ENCODE measurements around the gene NDUFAF8. TPM values are rescaled to one million over a fixed set of nuclear protein-coding genes. Genes with fewer than 3 reads are reported as not detected.
A peak's percentile ranks its signal among the peaks of the same experiment; 100 is the strongest.

NDUFAF8 gene
- total RNA-seq, 2 experiments from 2014 or later, result 34.6 to 38.6 TPM

GRCh38 chr17:81234506-81234855 lies 4.6 kb upstream of the NDUFAF8 start:
- no peaks in the 10 kb centered on the region for H3K27me3 ChIP-seq (ENCODE audit: control insufficient read depth in 1 of 2, insufficient read depth in 2 of 2, low read length in 2 of 2)
- intact Hi-C loops (cut with DNase I, micrococcal nuclease), result no loop called here
- peaks cover 31% of the 10 kb centered on the region for H3K36me3 Mint-ChIP-seq (ENCODE audit: low read depth)
- TF ChIP-seq CTCF (IDR thresholded peaks at IDR 0.05), result no peak
- peaks cover 29% of the 10 kb centered on the region for H3K4me1 Mint-ChIP-seq (ENCODE audit: low read depth)
- no peaks in the 10 kb centered on the region for H3K9me3 ChIP-seq (ENCODE audit: control insufficient read depth in 1 of 2, insufficient read depth in 1 of 2, low read length in 2 of 2)
- H3K36me3 ChIP-seq (ENCODE audit: insufficient read depth, low read length), result peaks cover 47% of the 10 kb centered on the region
- ATAC-seq (ENCODE audit: poor library complexity) (no peak), DNase-seq (no peak)
- ChIA-PET CTCF (no interaction called here), POLR2A (no interaction called here)
- no peak overlapping the region for H3K27ac ChIP-seq (ENCODE audit: low read depth in 1 of 2, low read length in 2 of 2)
- H3K4me3 Mint-ChIP-seq, result peak overlapping the region; percentile 34
- H3K9me3 Mint-ChIP-seq, result no peaks in the 10 kb centered on the region
- H3K27me3 Mint-ChIP-seq, result no peaks in the 10 kb centered on the region
- no peak overlapping the region for H3K4me3 ChIP-seq (ENCODE audit: low read length)
- H3K27ac Mint-ChIP-seq, result no peak overlapping the region
- H3K4me1 ChIP-seq (ENCODE audit: insufficient read depth, low read length), result peaks cover 30% of the 10 kb centered on the region

GRCh38 chr17:81234940-81235821 lies 3.9 kb upstream of the NDUFAF8 start:
- ChIA-PET CTCF (no interaction called here), POLR2A (interaction anchor here (1.2 kb wide), 1 partner anchor 12 kb away, joined by 3 read pairs; no protein-coding TSS in a partner anchor)
- no peak for TF ChIP-seq CTCF (IDR thresholded peaks at IDR 0.05)
- Mint-ChIP-seq H3K27ac (no peak overlapping the region), H3K4me1 (ENCODE audit: low read depth) (peaks cover 33% of the 10 kb centered on the region), H3K27me3 (no peaks in the 10 kb centered on the region), H3K4me3 (peak overlapping the region; percentile 34), H3K36me3 (ENCODE audit: low read depth) (peaks cover 24% of the 10 kb centered on the region), H3K9me3 (no peaks in the 10 kb centered on the region)
- H3K27ac ChIP-seq (ENCODE audit: low read depth in 1 of 2, low read length in 2 of 2), result no peak overlapping the region
- intact Hi-C loops (cut with DNase I, micrococcal nuclease), result loop anchor here in 1 of 2 experiments (5.0 kb wide), 3 partner anchors 243 to 317 kb away; partner anchors contain the start of genes CHMP6 and FAAP100
- peaks cover 40% of the 10 kb centered on the region for H3K36me3 ChIP-seq (ENCODE audit: insufficient read depth, low read length)
- ATAC-seq (ENCODE audit: poor library complexity) (no peak), DNase-seq (no peak)
- peaks cover 37% of the 10 kb centered on the region for H3K4me1 ChIP-seq (ENCODE audit: insufficient read depth, low read length)
- no peak overlapping the region for H3K4me3 ChIP-seq (ENCODE audit: low read length)
- no peaks in the 10 kb centered on the region for H3K9me3 ChIP-seq (ENCODE audit: control insufficient read depth in 1 of 2, insufficient read depth in 1 of 2, low read length in 2 of 2)
- no peaks in the 10 kb centered on the region for H3K27me3 ChIP-seq (ENCODE audit: control insufficient read depth in 1 of 2, insufficient read depth in 2 of 2, low read length in 2 of 2)

- ChIA-PET CTCF (no interaction called here), POLR2A (interaction anchor here (1.2 kb wide), 1 partner anchor 13 kb away, joined by 3 read pairs; no protein-coding TSS in a partner anchor)
- Mint-ChIP-seq H3K27ac (no peak overlapping the region), H3K9me3 (no peaks in the 10 kb centered on the region), H3K27me3 (no peaks in the 10 kb centered on the region), H3K36me3 (ENCODE audit: low read depth) (peaks cover 15% of the 10 kb centered on the region), H3K4me1 (ENCODE audit: low read depth) (peaks cover 36% of the 10 kb centered on the region), H3K4me3 (peak overlapping the region; percentile 67)
- H3K27ac ChIP-seq (ENCODE audit: low read depth in 1 of 2, low read length in 2 of 2), result no peak overlapping the region
- intact Hi-C loops (cut with DNase I, micrococcal nuclease), result loop anchor here in 1 of 2 experiments (5.0 kb wide), 3 partner anchors 244 to 316 kb away; partner anchors contain the start of genes CHMP6 and FAAP100
- H3K4me1 ChIP-seq (ENCODE audit: insufficient read depth, low read length), result peaks cover 46% of the 10 kb centered on the region
- H3K36me3 ChIP-seq (ENCODE audit: insufficient read depth, low read length), result peaks cover 34% of the 10 kb centered on the region
- ATAC-seq (ENCODE audit: poor library complexity) (no peak), DNase-seq (no peak)
- no peaks in the 10 kb centered on the region for H3K9me3 ChIP-seq (ENCODE audit: control insufficient read depth in 1 of 2, insufficient read depth in 1 of 2, low read length in 2 of 2)
- no peaks in the 10 kb centered on the region for H3K27me3 ChIP-seq (ENCODE audit: control insufficient read depth in 1 of 2, insufficient read depth in 2 of 2, low read length in 2 of 2)
- H3K4me3 ChIP-seq (ENCODE audit: low read length), result no peak overlapping the region
- no peak for TF ChIP-seq CTCF (IDR thresholded peaks at IDR 0.05)
These were observed 3.0 kb upstream of the NDUFAF8 start for GRCh38 chr17:81235822-81236740.

All from CD4-positive, alpha-beta T cell (primary cell).